Body of pancreas (tissue), 4 donors: ENCODE measurements around the gene GJD2.

ENCODE experiments used
- POLR2A ChIP-seq, 3 donors: fragments of 450-650 bp; IDR thresholded peaks; one replicate each; pipeline ENCODE4 v1.6.1; 2016; ENCODE audit warnings: antibody characterized with exemption in 3 of 3, mild to moderate bottlenecking in 2 of 3
- TF ChIP-seq, protein P1 (sequence below), 7 experiments: fragments of 450-650 bp in 4 of 7; fragments of 200-600 bp in 3 of 7; sonication (generic) in 3 of 7; IDR thresholded peaks; one replicate each; pipeline ENCODE4 v1.5.1; 2016 to 2019; ENCODE audit warnings: antibody characterized with exemption in 7 of 7

DNA sequence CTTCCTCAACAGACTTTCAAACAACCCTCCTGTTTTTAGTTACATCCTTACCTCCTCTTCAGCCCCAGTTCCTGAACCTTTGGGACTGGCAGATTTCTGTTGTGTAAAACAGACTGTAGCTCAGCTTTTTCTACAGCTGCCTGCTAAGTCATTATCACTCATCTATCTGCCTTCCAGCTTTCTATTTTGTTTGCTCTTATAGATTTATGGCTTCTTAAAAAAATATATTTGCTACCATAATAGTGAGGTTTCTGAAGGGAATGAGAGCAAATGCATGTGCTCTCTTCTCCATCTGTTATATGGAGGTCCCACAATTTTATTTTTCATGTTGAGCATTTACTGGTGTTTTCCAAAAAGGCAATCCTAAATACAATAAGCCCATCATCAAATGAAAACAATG is 18.2 kb upstream of the GJD2 start:
- no peak for TF ChIP-seq POLR2A (IDR thresholded peaks at IDR 0.05)
- TF ChIP-seq, protein P1, sequence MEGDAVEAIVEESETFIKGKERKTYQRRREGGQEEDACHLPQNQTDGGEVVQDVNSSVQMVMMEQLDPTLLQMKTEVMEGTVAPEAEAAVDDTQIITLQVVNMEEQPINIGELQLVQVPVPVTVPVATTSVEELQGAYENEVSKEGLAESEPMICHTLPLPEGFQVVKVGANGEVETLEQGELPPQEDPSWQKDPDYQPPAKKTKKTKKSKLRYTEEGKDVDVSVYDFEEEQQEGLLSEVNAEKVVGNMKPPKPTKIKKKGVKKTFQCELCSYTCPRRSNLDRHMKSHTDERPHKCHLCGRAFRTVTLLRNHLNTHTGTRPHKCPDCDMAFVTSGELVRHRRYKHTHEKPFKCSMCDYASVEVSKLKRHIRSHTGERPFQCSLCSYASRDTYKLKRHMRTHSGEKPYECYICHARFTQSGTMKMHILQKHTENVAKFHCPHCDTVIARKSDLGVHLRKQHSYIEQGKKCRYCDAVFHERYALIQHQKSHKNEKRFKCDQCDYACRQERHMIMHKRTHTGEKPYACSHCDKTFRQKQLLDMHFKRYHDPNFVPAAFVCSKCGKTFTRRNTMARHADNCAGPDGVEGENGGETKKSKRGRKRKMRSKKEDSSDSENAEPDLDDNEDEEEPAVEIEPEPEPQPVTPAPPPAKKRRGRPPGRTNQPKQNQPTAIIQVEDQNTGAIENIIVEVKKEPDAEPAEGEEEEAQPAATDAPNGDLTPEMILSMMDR (IDR thresholded peaks at IDR 0.05) = no peak
